HEK293 (cell line): ENCODE measurements around the gene CCDC175.
A peak's percentile ranks its signal among the peaks of the same experiment; 100 is the strongest.

ENCODE experiments used
- CTCF ChIA-PET: fragments of 350-600 bp; formaldehyde crosslinking; extraction: SDS; loops from one replicate; lab custom pipeline; 2021; ENCODE audit warnings: antibody characterized with exemption; lab: Yijun Ruan, JAX
- POLR2A ChIA-PET: fragments of 300-600 bp; formaldehyde crosslinking; extraction: SDS; loops from one replicate; lab custom pipeline; 2020; ENCODE audit warnings: antibody characterized with exemption, inconsistent platforms; lab: Yijun Ruan, JAX
- H3K27ac ChIP-seq: fragments of 200-500 bp; sonication (Bioruptor generic); 2 replicates; pipeline ENCODE4 v1.5.1; 2014; ENCODE audit warnings: low read depth, low read length, control low read depth, inconsistent platforms; ENCODE audit errors: extremely low read depth
- H3K36me3 ChIP-seq, 2 experiments: fragments of 200-500 bp in 1 of 2; sonication (Bioruptor generic) in 1 of 2; 1 replicate in 1 of 2; 2 replicates in 1 of 2; pipeline ENCODE4 v1.5.1; 2014 to 2017; ENCODE audit warnings: inconsistent platforms in 2 of 2, low read length in 2 of 2; ENCODE audit not compliant: control insufficient read depth in 2 of 2, insufficient read depth in 1 of 2
- H3K4me1 ChIP-seq: fragments of 200-500 bp; sonication (Bioruptor generic); 2 replicates; pipeline ENCODE4 v1.5.1; 2014; ENCODE audit warnings: mild to moderate bottlenecking, low read length, inconsistent platforms; ENCODE audit not compliant: control insufficient read depth, insufficient read depth
- H3K4me3 ChIP-seq: 2 replicates; pipeline ENCODE4 v1.5.1; 2011; ENCODE audit warnings: low read depth, mild to moderate bottlenecking, control low read depth, low read length, moderate library complexity
- H3K9me3 ChIP-seq: fragments of 200-500 bp; sonication (Bioruptor generic); 2 replicates; pipeline ENCODE4 v1.5.1; 2014; ENCODE audit warnings: low read depth, low read length, inconsistent platforms; ENCODE audit not compliant: control insufficient read depth, insufficient read depth
- BCL11B ChIP-seq: fragments of 450-650 bp; formaldehyde crosslinking; IDR thresholded peaks from 2 replicates; pipeline ENCODE4 v1.5.1; 2016; ENCODE audit warnings: low read depth, missing biosample characterization, missing genetic modification characterization
- GLI2 ChIP-seq: fragments of 450-650 bp; formaldehyde crosslinking; IDR thresholded peaks from 2 replicates; pipeline ENCODE4; 2017; ENCODE audit warnings: missing biosample characterization, missing genetic modification characterization, low read depth, borderline replicate concordance
- HOXC10 ChIP-seq: sonication (generic); formaldehyde crosslinking; IDR thresholded peaks from 2 replicates; pipeline ENCODE4 v1.8.1; 2023; ENCODE audit warnings: mild to moderate bottlenecking, missing genetic modification reagents
- KLF10 ChIP-seq: fragments of 450-650 bp; IDR thresholded peaks from 2 replicates; pipeline ENCODE4 v1.5.1; 2018; ENCODE audit warnings: missing biosample characterization, mild to moderate bottlenecking, missing genetic modification characterization
- KLF16 ChIP-seq: fragments of 450-650 bp; formaldehyde crosslinking; IDR thresholded peaks from 2 replicates; pipeline ENCODE4 v1.5.1; 2017; ENCODE audit warnings: missing biosample characterization, missing genetic modification characterization
- KLF8 ChIP-seq: fragments of 450-650 bp; formaldehyde crosslinking; IDR thresholded peaks from 2 replicates; pipeline ENCODE4 v1.5.1; 2016; ENCODE audit warnings: missing biosample characterization, missing genetic modification characterization
- KLF9 ChIP-seq: fragments of 450-650 bp; formaldehyde crosslinking; IDR thresholded peaks from 2 replicates; pipeline ENCODE4 v1.5.1; 2016; ENCODE audit warnings: missing biosample characterization, missing genetic modification characterization, low read depth
- REST ChIP-seq: fragments of 450-650 bp; formaldehyde crosslinking; IDR thresholded peaks from 2 replicates; pipeline ENCODE4 v1.5.1; 2016; ENCODE audit warnings: missing biosample characterization, missing genetic modification characterization
- SP2 ChIP-seq: fragments of 450-650 bp; formaldehyde crosslinking; IDR thresholded peaks from 2 replicates; pipeline ENCODE4 v1.5.1; 2016; ENCODE audit warnings: missing biosample characterization, missing genetic modification characterization
- SP7 ChIP-seq: fragments of 450-650 bp; formaldehyde crosslinking; IDR thresholded peaks from 2 replicates; pipeline ENCODE4 v1.5.1; 2016; ENCODE audit warnings: missing biosample characterization, missing genetic modification characterization
- ZBTB17 ChIP-seq: fragments of 450-650 bp; formaldehyde crosslinking; IDR thresholded peaks from 2 replicates; pipeline ENCODE4 v1.5.1; 2016; ENCODE audit warnings: missing biosample characterization, missing genetic modification characterization
- ZBTB48 ChIP-seq: fragments of 450-650 bp; formaldehyde crosslinking; IDR thresholded peaks from 2 replicates; pipeline ENCODE4 v1.5.1; 2016; ENCODE audit warnings: missing biosample characterization, missing genetic modification characterization
- ZEB2 ChIP-seq: fragments of 450-650 bp; formaldehyde crosslinking; IDR thresholded peaks from 2 replicates; pipeline ENCODE4 v1.5.1; 2016; ENCODE audit warnings: missing biosample characterization, missing genetic modification characterization
- ZFHX2 ChIP-seq: fragments of 450-650 bp; formaldehyde crosslinking; conservative IDR thresholded peaks from 2 replicates; pipeline ENCODE4 v1.5.1; 2016; ENCODE audit warnings: missing biosample characterization, missing genetic modification characterization
- ZNF133 ChIP-seq: fragments of 450-650 bp; formaldehyde crosslinking; IDR thresholded peaks from 2 replicates; pipeline ENCODE4 v1.5.1; 2016; ENCODE audit warnings: missing biosample characterization, missing genetic modification characterization
- ZNF146 ChIP-seq: fragments of 450-650 bp; formaldehyde crosslinking; IDR thresholded peaks from 2 replicates; pipeline ENCODE4 v1.5.1; 2016; ENCODE audit warnings: missing biosample characterization, missing genetic modification characterization
- ZNF19 ChIP-seq: fragments of 450-650 bp; formaldehyde crosslinking; IDR thresholded peaks from 2 replicates; pipeline ENCODE4; 2016; ENCODE audit warnings: missing biosample characterization, missing genetic modification characterization, low read depth
- ZNF341 ChIP-seq: fragments of 450-650 bp; formaldehyde crosslinking; IDR thresholded peaks from 2 replicates; pipeline ENCODE4; 2016; ENCODE audit warnings: low read depth, missing biosample characterization, missing genetic modification characterization
- ZNF416 ChIP-seq: fragments of 450-650 bp; formaldehyde crosslinking; IDR thresholded peaks from 2 replicates; pipeline ENCODE4 v1.5.1; 2016; ENCODE audit warnings: missing biosample characterization, missing genetic modification characterization
- ZNF510 ChIP-seq: fragments of 450-650 bp; formaldehyde crosslinking; IDR thresholded peaks from 2 replicates; pipeline ENCODE4 v1.5.1; 2018; ENCODE audit warnings: mild to moderate bottlenecking, missing genetic modification characterization, missing biosample characterization; ENCODE audit not compliant: insufficient replicate concordance
- ZNF548 ChIP-seq: fragments of 450-650 bp; formaldehyde crosslinking; IDR thresholded peaks from 2 replicates; pipeline ENCODE4 v1.5.1; 2016; ENCODE audit warnings: missing biosample characterization, missing genetic modification characterization
- ZNF549 ChIP-seq: fragments of 450-650 bp; IDR thresholded peaks from 2 replicates; pipeline ENCODE4 v1.5.1; 2018; ENCODE audit warnings: missing biosample characterization, missing genetic modification characterization, mild to moderate bottlenecking, inconsistent platforms, moderate library complexity
- ZNF555 ChIP-seq: fragments of 450-650 bp; formaldehyde crosslinking; conservative IDR thresholded peaks from 2 replicates; pipeline ENCODE4 v1.5.1; 2017; ENCODE audit warnings: missing biosample characterization, mild to moderate bottlenecking, missing genetic modification characterization, inconsistent platforms
- ZNF580 ChIP-seq: fragments of 450-650 bp; formaldehyde crosslinking; IDR thresholded peaks from 2 replicates; pipeline ENCODE4 v1.5.1; 2016; ENCODE audit warnings: missing biosample characterization, missing genetic modification characterization
- ZNF610 ChIP-seq: fragments of 450-650 bp; formaldehyde crosslinking; IDR thresholded peaks from 2 replicates; pipeline ENCODE4 v1.5.1; 2016; ENCODE audit warnings: missing biosample characterization, missing genetic modification characterization, borderline replicate concordance
- ZNF629 ChIP-seq: fragments of 450-650 bp; formaldehyde crosslinking; IDR thresholded peaks from 2 replicates; pipeline ENCODE4 v1.5.1; 2017; ENCODE audit warnings: missing biosample characterization, missing genetic modification characterization
- ZNF792 ChIP-seq: fragments of 450-650 bp; formaldehyde crosslinking; IDR thresholded peaks from 2 replicates; pipeline ENCODE4 v1.5.1; 2016; ENCODE audit warnings: missing biosample characterization, missing genetic modification characterization
- ZSCAN30 ChIP-seq: fragments of 450-650 bp; IDR thresholded peaks from 2 replicates; pipeline ENCODE4 v1.5.1; 2018; ENCODE audit warnings: missing biosample characterization, mild to moderate bottlenecking, missing genetic modification characterization, moderate library complexity
- TF ChIP-seq, protein P1 (sequence below): fragments of 450-650 bp; formaldehyde crosslinking; IDR thresholded peaks from 2 replicates; pipeline ENCODE4 v1.5.1; 2017; ENCODE audit warnings: missing biosample characterization, missing genetic modification characterization
- TF ChIP-seq, protein P2 (sequence below): fragments of 450-650 bp; formaldehyde crosslinking; IDR thresholded peaks from 2 replicates; pipeline ENCODE4 v1.5.1; 2016; ENCODE audit warnings: missing biosample characterization, missing genetic modification characterization

The CCDC175 gene

GRCh38 chr14:59576332-59577294, at the start of gene CCDC175:
Gene CCDC175, minus strand, starts transcription at chr14:59576812. Its CDS starts 37 bp downstream, at chr14:59576775.
- H3K9me3 ChIP-seq: no peaks in the 10 kb centered on the region
- H3K4me1 ChIP-seq: no peaks in the 10 kb centered on the region; the same call in 1 of the 2 replicates
- CTCF ChIA-PET: interaction anchor here (0.6 to 7.4 kb wide), 50 partner anchors 10 to 739 kb away, joined by 3 to 208 read pairs (median 4); no protein-coding TSS in a partner anchor
- peak within 1 kb of the TSS; percentile 57; the same call in 1 of the 2 replicates for H3K27ac ChIP-seq
- POLR2A ChIA-PET: interaction anchor here (0.6 to 1.2 kb wide), 2 partner anchors 69 to 294 kb away, joined by 3 to 7 read pairs; partner anchors contain the start of gene RTN1
- no peaks in the 10 kb centered on the region for H3K36me3 ChIP-seq
- H3K4me3 ChIP-seq: peak within 1 kb of the TSS; percentile 63
- TF ChIP-seq KLF10 (no peak), ZNF610 (peak; percentile 57; the same call in 1 of the 2 replicates), ZNF146 (no peak), ZFHX2 (tag by site-specific recombination) (no peak), KLF8 (0 out of 2 replicates have a peak, but pooled peaks have one; percentile 23), SP7 (tag by site-specific recombination) (peak; percentile 45; the same call in 1 of the 2 replicates), SP2 (peak; percentile 48), KLF16 (no peak), ZNF133 (tag by site-specific recombination) (no peak), KLF9 (tag by site-specific recombination) (no peak), BCL11B (tag by site-specific recombination) (no peak), ZNF555 (tag by site-specific recombination) (no peak), ZNF580 (tag by site-specific recombination) (no peak), ZNF510 (tag by site-specific recombination) (no peak), ZNF548 (no peak), ZNF549 (no peak), ZNF341 (tag by site-specific recombination) (peak; percentile 55; the same call in 1 of the 2 replicates), REST (tag by site-specific recombination) (no peak), ZNF792 (tag by site-specific recombination) (no peak), GLI2 (no peak), ZNF19 (tag by site-specific recombination) (no peak), ZBTB17 (peak; percentile 88), ZNF416 (tag by site-specific recombination) (no peak), ZEB2 (tag by site-specific recombination) (0 out of 2 replicates have a peak, but pooled peaks have one; percentile 42), ZNF629 (tag by site-specific recombination) (0 out of 2 replicates have a peak, but pooled peaks have one; percentile 23), HOXC10 (no peak), ZBTB48 (tag by site-specific recombination) (peak; percentile 78), ZSCAN30 (tag by site-specific recombination) (no peak; the same call in 1 of the 2 replicates)
- TF ChIP-seq, protein P1, sequence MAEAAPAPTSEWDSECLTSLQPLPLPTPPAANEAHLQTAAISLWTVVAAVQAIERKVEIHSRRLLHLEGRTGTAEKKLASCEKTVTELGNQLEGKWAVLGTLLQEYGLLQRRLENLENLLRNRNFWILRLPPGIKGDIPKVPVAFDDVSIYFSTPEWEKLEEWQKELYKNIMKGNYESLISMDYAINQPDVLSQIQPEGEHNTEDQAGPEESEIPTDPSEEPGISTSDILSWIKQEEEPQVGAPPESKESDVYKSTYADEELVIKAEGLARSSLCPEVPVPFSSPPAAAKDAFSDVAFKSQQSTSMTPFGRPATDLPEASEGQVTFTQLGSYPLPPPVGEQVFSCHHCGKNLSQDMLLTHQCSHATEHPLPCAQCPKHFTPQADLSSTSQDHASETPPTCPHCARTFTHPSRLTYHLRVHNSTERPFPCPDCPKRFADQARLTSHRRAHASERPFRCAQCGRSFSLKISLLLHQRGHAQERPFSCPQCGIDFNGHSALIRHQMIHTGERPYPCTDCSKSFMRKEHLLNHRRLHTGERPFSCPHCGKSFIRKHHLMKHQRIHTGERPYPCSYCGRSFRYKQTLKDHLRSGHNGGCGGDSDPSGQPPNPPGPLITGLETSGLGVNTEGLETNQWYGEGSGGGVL (tag by site-specific recombination): no peak
- TF ChIP-seq, protein P2, sequence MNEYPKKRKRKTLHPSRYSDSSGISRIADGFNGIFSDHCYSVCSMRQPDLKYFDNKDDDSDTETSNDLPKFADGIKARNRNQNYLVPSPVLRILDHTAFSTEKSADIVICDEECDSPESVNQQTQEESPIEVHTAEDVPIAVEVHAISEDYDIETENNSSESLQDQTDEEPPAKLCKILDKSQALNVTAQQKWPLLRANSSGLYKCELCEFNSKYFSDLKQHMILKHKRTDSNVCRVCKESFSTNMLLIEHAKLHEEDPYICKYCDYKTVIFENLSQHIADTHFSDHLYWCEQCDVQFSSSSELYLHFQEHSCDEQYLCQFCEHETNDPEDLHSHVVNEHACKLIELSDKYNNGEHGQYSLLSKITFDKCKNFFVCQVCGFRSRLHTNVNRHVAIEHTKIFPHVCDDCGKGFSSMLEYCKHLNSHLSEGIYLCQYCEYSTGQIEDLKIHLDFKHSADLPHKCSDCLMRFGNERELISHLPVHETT (tag by site-specific recombination): no peak
